KOPT-K1 (cell line): ENCODE measurements around the gene RNF144A.

ENCODE experiments used
- H3K27ac ChIP-seq: fragments of 200-600 bp; sonication (generic); 2 replicates; pipeline ENCODE4 v1.5.1; 2016; ENCODE audit warnings: antibody characterized with exemption, mild to moderate bottlenecking, low read depth, low read length; ENCODE audit not compliant: poor library complexity, severe bottlenecking
- H3K36me3 ChIP-seq: fragments of 200-600 bp; sonication (generic); 2 replicates; pipeline ENCODE4 v1.5.1; 2017; ENCODE audit warnings: antibody characterized with exemption, mild to moderate bottlenecking, low read length, moderate library complexity; ENCODE audit not compliant: insufficient read depth
- H3K9me3 ChIP-seq: fragments of 200-600 bp; sonication (generic); 2 replicates; pipeline ENCODE4 v1.5.1; 2017; ENCODE audit warnings: antibody characterized with exemption, low read length, mild to moderate bottlenecking; ENCODE audit not compliant: insufficient read depth, poor library complexity, severe bottlenecking

The RNF144A gene

GRCh38 chr2:6917071-6917760 is at the start of gene RNF144A:
RNF144A (plus strand) TSS chr2:6917412; CDS start chr2:6996927, 79,515 bp downstream.
- Histone ChIP-seq H3K27ac (peak within 1 kb of the TSS; percentile 76), H3K36me3 (peaks cover 9% of the 10 kb centered on the region), H3K9me3 (no peaks in the 10 kb centered on the region)

- H3K9me3 ChIP-seq: peaks cover 9% of the 10 kb centered on the region
- H3K27ac ChIP-seq: peak overlapping the region; percentile 55
Measured at GRCh38 chr2:6872394-6872793, 44.8 kb upstream of the RNF144A start.

GRCh38 chr2:6874032-6874431 is 43.2 kb upstream of the RNF144A start:
- Histone ChIP-seq H3K27ac (no peak overlapping the region), H3K36me3 (no peaks in the 10 kb centered on the region), H3K9me3 (peaks cover 9% of the 10 kb centered on the region)

More at GRCh38 chr2:6872394-6872793, 44.8 kb upstream of the RNF144A start:
- no peaks in the 10 kb centered on the region for H3K36me3 ChIP-seq

GRCh38 chr2:6876309-6876708 is 40.9 kb upstream of the RNF144A start:
- H3K27ac ChIP-seq: peak overlapping the region; percentile 95
- H3K36me3 ChIP-seq: no peaks in the 10 kb centered on the region
- H3K9me3 ChIP-seq: peaks cover 9% of the 10 kb centered on the region

- peaks cover 9% of the 10 kb centered on the region for H3K9me3 ChIP-seq
- H3K27ac ChIP-seq: peak within 1 kb of the TSS; percentile 95
- H3K36me3 ChIP-seq: no peaks in the 10 kb centered on the region
Measured at GRCh38 chr2:6877402-6878304, 39.6 kb upstream of the RNF144A start, which contains the start of gene RSAD2. RSAD2 (plus strand) TSS chr2:6877777; CDS start chr2:6877801, 24 bp downstream.

- peaks cover 9% of the 10 kb centered on the region for H3K9me3 ChIP-seq
- H3K27ac ChIP-seq: peak overlapping the region; percentile 95
Measured at GRCh38 chr2:6878549-6878948, 38.7 kb upstream of the RNF144A start.

GRCh38 chr2:6879011-6879410 is 38.2 kb upstream of the RNF144A start:
- H3K36me3 ChIP-seq: peaks cover 8% of the 10 kb centered on the region
- peak overlapping the region; percentile 95 for H3K27ac ChIP-seq
- H3K9me3 ChIP-seq: peaks cover 6% of the 10 kb centered on the region

More at GRCh38 chr2:6878549-6878948, 38.7 kb upstream of the RNF144A start:
- H3K36me3 ChIP-seq: peaks cover 3% of the 10 kb centered on the region

- H3K36me3 ChIP-seq: peaks cover 18% of the 10 kb centered on the region
- H3K27ac ChIP-seq: peak overlapping the region; percentile 95
- no peaks in the 10 kb centered on the region for H3K9me3 ChIP-seq
Measured at GRCh38 chr2:6880200-6880733, 36.9 kb upstream of the RNF144A start.

GRCh38 chr2:6881046-6881445 is 36.2 kb upstream of the RNF144A start:
- H3K9me3 ChIP-seq: no peaks in the 10 kb centered on the region
- peak overlapping the region; percentile 95 for H3K27ac ChIP-seq
- peaks cover 21% of the 10 kb centered on the region for H3K36me3 ChIP-seq

GRCh38 chr2:6881516-6881915 is 35.7 kb upstream of the RNF144A start:
- H3K9me3 ChIP-seq: no peaks in the 10 kb centered on the region
- H3K27ac ChIP-seq: peak overlapping the region; percentile 95
- H3K36me3 ChIP-seq: peaks cover 21% of the 10 kb centered on the region

- Histone ChIP-seq H3K9me3 (no peaks in the 10 kb centered on the region), H3K36me3 (peaks cover 21% of the 10 kb centered on the region), H3K27ac (peak overlapping the region; percentile 31)
Measured at GRCh38 chr2:6883448-6884122, 33.6 kb upstream of the RNF144A start.

- Histone ChIP-seq H3K27ac (no peak overlapping the region), H3K9me3 (no peaks in the 10 kb centered on the region), H3K36me3 (peaks cover 31% of the 10 kb centered on the region)
Measured at GRCh38 chr2:6885551-6885950, 31.7 kb upstream of the RNF144A start.

GRCh38 chr2:6885968-6886367 is 31.2 kb upstream of the RNF144A start:
- H3K36me3 ChIP-seq: peaks cover 33% of the 10 kb centered on the region
- peak overlapping the region; percentile 16 for H3K27ac ChIP-seq
- no peaks in the 10 kb centered on the region for H3K9me3 ChIP-seq

- no peaks in the 10 kb centered on the region for H3K9me3 ChIP-seq
- H3K27ac ChIP-seq: peak overlapping the region; percentile 64
- H3K36me3 ChIP-seq: peaks cover 38% of the 10 kb centered on the region
Measured at GRCh38 chr2:6887751-6888192, 29.4 kb upstream of the RNF144A start.
